Hematopoietic multipotent progenitor cell treated with erythropoietin and hydrocortisone succinate and interleukin-3 and kit ligand, for 4 days (in vitro differentiated cells): ENCODE measurements around the gene RSPO3.

Experiments
- DNase-seq: peaks from one replicate; pipeline ENCODE4 v3.0.0-alpha.2; 2015

Gene RSPO3

DNA sequence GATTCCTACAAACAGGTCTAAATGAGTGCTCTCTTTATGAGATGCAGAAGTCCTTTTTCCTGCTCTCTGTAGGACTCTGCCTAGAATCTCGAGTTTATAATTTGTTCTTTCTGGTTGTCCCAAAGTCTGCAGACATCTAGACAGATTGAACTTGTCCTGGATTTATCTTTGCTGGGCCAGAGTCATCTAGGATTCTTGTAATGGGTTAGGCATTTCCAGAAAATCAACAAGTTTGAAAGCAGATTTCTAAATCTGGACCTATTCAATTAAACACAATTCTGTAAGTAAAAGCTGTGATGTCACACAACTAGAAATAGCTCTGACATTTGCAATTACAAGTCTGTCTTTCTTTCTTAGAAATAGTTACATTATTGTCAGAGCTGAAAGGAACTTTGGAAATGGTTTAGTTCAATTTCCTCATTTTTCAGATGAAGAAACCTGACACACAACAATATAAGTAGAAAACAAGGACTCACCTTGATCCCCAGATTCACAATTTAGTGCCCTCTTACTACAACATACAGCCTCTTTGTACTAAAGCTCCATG is 4.2 kb upstream of the RSPO3 start:
- no peak for DNase-seq

DNA sequence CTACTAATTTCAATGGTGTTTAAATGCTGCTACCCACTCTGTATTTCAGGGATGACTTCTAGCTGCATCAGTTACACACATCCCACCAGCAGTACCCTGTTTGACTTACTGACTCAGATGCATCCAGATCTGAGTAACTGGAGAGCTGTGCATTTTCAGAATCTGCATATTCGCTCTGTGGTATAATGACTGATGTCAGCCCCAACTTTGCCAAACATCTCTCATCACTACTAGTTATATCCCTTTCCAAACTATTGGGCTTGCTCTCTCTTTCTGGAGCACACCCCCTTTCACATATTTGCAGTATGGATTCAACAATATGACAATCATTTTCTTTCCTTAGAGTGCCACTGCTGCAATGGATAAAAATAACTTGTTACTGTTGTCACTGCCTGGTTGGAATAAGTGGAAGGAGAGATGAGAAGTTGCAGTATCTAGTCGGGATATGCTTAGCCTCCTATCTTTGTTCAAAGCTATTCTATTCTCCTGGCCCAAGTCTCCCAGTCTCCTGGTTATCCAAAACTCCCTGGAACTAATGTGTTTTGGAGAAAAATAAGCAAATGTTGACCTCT is 3.3 kb upstream of the RSPO3 start:
- no peak for DNase-seq

GRCh38 chr6:127115746-127116145 is 2.7 kb upstream of the RSPO3 start:
- no peak for DNase-seq

DNA sequence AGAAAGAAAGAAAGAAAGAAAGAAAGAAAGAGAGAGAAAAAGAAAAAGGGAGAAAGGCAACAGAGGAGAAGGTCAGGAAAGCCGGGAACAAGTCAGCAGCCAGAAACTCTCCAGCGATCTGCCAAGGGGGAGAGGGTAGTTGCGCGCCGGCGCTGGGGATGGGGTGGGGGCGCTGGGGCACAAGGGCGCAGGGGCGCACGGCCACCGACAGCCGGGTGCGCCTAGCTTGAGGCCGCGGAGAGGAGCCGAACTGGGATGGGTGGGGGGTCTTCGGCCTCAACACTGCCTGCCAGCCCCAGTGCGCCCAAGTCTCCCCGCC is 533 bp upstream of the RSPO3 start:
- DNase-seq = no peak

GRCh38 chr6:127119102-127120022 is 891 bp downstream of the RSPO3 start:
- DNase-seq = peak; percentile 11

GRCh38 chr6:127120023-127120786 is 1.7 kb downstream of the RSPO3 start:
- DNase-seq = no peak

- peak; percentile 81 for DNase-seq
These were observed 2.5 kb downstream of the RSPO3 start for GRCh38 chr6:127120787-127121636.

DNA sequence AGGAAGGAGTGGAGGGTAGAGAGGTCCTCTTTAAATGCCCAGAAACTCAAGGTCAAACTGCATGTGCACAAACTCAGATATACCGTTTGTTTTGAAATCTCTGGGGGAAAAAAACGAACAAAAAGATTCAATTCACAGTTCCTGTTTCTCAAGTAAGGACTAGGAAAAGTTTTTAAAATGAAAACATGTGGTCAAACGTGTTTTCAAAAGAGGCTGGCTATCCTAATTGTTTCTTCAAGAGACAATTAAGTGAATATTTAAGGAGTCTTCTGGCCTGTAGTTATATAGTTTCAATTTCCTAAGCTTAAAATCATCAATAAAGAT is 3.1 kb downstream of the RSPO3 start:
- no peak for DNase-seq

DNA sequence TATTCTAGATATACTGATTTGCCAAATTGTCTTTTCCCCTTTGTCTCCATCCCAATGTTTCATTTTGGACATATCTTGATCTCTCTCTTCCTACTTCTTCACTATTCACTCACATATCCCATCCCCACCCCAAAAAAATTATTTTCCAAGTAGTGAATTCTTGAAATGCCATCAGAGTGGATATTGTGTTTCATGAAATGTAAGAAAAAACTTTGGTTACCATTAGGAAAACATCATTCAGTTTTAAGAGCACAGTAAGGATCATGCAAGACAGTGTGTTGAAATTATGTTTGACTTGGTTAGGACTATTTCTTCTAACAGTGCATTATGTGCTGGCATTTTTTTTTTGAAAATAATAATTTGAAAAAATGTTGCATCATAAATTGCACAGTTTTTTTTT is 5.7 kb downstream of the RSPO3 start:
- DNase-seq = no peak

- no peak for DNase-seq
These were observed 6.2 kb downstream of the RSPO3 start for GRCh38 chr6:127124680-127125079.

- no peak for DNase-seq
These were observed 9.6 kb downstream of the RSPO3 start for GRCh38 chr6:127128066-127128465.

DNA sequence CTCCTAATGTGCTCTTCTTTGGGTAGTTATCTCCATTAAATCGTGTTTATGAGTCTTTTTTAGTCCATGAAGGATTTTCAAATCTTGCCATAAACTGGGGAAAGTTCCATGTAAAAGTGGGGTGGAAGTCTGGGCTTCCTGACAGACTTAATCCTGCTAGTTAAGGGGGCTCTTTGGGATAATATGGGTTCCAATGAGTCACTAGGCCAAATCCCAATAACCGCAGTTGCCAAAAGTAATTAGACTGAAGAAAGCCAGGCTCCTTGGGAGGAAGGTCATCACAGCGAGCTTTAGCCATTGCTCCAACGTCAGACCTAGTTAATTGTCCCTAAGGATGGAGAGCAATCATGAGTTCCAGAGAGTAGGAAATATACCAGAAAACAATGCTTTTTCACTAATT is 10.8 kb downstream of the RSPO3 start:
- no peak for DNase-seq

- DNase-seq = no peak
These were observed 12.8 kb downstream of the RSPO3 start for GRCh38 chr6:127131275-127131674.

DNA sequence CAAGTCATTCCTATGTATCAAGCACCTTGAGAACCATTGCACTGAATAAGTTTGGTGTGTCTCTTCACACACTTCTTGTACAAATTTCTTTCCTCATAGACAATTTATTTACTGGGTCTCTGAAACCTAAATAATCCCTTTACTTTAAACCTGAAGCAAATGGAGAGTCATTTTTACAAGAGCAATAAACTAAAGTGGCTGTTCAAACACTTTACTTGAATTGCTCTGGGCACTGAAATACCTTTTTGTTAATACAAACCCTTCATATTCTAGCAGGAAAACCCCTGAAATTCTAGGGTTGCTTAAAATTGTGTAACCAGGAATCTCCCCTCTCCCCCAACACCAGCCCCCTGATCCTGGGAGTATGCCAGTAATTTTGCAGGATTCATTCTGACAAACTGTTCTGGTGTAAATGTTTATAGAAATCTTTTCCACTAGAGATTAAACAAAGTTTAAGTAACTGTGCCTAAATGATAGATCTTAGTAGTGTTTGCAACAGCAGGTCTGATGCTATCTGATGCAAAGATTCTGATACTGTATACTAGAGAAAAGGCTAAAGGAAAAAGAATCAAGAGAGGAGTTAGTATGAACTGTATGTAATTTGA is 13.4 kb downstream of the RSPO3 start:
- no peak for DNase-seq

DNA sequence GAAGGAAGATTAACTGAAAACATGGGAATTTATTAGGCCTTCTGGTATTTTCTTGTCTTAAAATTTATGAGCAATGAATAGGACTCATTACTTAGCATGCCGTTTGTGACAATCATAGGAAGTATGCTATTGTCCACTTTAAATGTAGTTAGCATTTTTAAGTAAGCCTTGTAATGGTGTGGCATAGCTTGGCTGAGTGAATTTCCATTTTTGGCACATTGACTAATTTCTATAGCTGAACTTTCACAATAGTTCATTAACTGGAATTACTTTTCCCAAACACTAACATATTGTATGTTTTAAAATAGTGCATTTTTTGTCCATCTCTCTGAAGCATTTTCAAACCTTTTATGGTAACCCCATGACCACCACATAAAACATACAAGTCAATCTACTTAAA is 15.7 kb downstream of the RSPO3 start:
- no peak for DNase-seq

DNA sequence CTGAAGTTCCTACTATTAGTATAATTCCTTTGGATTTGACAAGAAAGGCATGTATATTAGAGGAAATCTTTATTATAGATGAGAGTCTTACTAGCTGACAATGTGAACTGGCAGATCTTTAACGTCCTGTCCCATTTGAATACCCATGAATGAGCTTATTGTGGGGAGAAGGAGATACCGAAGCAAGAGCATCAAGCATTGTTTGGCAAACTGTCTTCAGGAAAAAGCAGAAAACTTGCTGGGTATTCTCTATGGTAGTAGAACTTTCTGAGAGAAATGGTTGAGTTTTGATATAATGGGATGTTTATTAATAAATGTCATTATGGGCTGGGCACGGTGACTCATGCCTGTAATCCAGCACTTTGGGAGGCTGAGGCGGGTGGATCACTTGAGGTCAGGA is 18.3 kb downstream of the RSPO3 start:
- no peak for DNase-seq

DNA sequence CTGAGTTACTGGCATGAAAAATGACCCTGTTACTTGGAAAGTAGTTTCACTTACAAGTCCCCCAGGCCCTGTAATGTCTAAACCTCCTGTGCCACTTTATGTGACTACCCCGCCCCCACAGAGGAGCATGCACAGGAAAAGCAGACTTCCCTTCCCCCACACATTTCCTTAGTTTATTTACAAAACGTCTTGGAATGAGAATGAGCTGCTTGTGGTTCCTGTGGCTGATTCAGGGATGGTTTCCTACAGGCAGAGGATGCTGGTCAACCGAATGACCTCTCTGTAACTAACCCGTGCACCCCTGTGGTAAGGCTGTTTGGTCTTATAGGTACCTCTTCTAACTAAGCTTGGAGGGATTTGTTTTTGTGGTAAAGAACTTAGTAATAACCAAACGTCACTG is 28.5 kb downstream of the RSPO3 start:
- no peak for DNase-seq

DNA sequence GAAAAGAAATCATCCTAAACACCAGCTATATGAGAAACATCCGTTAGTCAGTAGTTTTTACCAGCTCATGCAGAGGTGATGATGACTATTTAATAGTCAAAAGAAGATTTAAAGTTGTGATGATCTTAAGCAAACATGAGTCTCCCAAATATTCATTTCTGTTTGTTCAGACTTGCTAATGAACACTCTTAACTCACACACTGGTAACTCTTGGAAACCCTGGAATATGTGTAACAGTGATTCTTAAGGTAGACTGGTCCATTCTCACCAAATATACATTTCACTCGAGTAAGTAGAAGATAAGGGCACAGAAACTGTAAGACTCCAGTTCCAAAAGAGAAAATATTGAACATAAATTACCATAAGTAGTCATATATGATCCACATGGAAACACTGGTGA is 29.1 kb downstream of the RSPO3 start:
- DNase-seq = no peak

DNA sequence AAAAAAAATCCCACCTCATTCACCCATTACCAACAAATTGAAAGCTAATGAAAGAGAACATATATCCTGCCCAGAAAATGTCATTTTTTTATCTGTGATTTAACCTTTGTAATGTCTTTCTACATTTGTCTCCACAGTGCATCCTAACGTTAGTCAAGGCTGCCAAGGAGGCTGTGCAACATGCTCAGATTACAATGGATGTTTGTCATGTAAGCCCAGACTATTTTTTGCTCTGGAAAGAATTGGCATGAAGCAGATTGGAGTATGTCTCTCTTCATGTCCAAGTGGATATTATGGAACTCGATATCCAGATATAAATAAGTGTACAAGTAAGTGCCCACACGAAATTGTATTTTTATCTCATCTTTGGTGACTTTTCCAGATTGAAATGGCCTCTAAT is 30.0 kb downstream of the RSPO3 start:
- DNase-seq = no peak

DNA sequence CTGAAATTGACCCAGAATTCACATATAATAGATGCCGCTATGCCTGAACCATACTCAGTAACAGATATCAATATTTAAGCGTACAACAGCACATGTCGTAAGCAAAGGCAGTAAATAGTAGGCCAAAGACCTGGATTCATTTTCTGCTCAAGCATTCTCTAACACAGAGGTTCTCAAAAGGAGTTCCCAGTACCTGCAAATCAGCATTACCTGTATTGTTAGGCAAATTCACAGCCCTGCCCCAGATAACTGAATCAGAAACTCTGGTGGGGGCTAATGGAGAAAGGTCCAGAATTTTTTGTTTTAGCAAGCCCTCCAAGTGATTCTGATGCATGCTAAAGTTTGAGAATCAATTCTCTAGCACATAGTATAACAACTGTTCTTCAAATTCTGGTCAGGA is 36.0 kb downstream of the RSPO3 start:
- DNase-seq = no peak

GRCh38 chr6:127160484-127160883 is 42.0 kb downstream of the RSPO3 start:
- no peak for DNase-seq

DNA sequence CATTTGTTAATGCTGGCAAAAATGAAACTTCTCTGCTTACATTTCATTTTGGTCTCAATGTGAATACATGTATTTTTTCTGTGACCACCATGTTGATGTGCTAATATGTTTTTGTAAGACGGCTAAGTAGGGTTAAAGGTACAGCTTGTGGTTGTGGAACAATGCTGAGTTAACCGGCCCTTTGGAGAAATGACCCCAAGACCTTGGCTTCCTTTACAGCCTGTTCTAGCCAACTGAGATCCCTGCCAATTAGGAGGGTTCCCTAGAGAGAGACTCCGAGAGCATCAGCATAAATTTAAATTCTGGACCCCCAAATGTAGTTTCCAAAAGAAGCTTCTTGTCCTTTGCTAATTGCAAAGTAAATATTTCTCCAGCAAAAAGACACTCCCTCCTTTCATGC is 44.4 kb downstream of the RSPO3 start:
- DNase-seq = no peak

- no peak for DNase-seq
These were observed 45.6 kb downstream of the RSPO3 start for GRCh38 chr6:127164036-127164435.
